HL-60 (cell line): Measurements from ENCODE around the gene TRIM67.

ENCODE experiments used
- DNase-seq, 2 experiments: peaks; one replicate each; pipeline ENCODE4 v3.0.0-alpha.2; 2010 to 2020; ENCODE audit warnings: low read depth in 1 of 2, low spot score in 1 of 2
- H3K27ac ChIP-seq: fragments of 250-450 bp; sonication (Bioruptor Pico); replicated peaks from 2 replicates; pipeline ENCODE4 v1.5.1; 2020; ENCODE audit warnings: mild to moderate bottlenecking, moderate library complexity
- H3K27me3 ChIP-seq: fragments of 250-450 bp; sonication (Bioruptor Pico); 2 replicates; pipeline ENCODE4 v1.5.1; 2021; ENCODE audit warnings: mild to moderate bottlenecking, moderate library complexity; ENCODE audit not compliant: insufficient read depth, poor library complexity, severe bottlenecking
- H3K4me3 ChIP-seq: replicated peaks from 2 replicates; pipeline ENCODE4 v1.5.1; 2011; ENCODE audit warnings: mild to moderate bottlenecking, control low read depth, low read length; ENCODE audit not compliant: insufficient read depth
- CTCF ChIP-seq: IDR thresholded peaks from one replicate; pipeline ENCODE4 v1.5.1; 2011; ENCODE audit warnings: low read length, control low read depth, inconsistent platforms; ENCODE audit not compliant: insufficient read depth
- GABPA ChIP-seq: IDR thresholded peaks from 2 replicates; pipeline ENCODE4 v1.6.1; 2012; ENCODE audit warnings: low read depth
- POLR2AphosphoS5 ChIP-seq: IDR thresholded peaks from 2 replicates; pipeline ENCODE4 v1.6.1; 2012; ENCODE audit warnings: low read depth
- REST ChIP-seq: IDR thresholded peaks from 2 replicates; pipeline ENCODE4 v1.6.1; 2012; ENCODE audit warnings: low read depth; ENCODE audit not compliant: insufficient replicate concordance
- SPI1 ChIP-seq: IDR thresholded peaks from 2 replicates; pipeline ENCODE4 v1.6.1; 2012; ENCODE audit warnings: low read depth, mild to moderate bottlenecking, borderline replicate concordance

Gene TRIM67

GRCh38 chr1:231187571-231187970, 25.7 kb downstream of the TRIM67 start:
- no peak for TF ChIP-seq CTCF
- TF ChIP-seq REST: no peak
- no peak for TF ChIP-seq GABPA
- no peak for TF ChIP-seq POLR2AphosphoS5
- no peak for TF ChIP-seq SPI1
- DNase-seq: no peak
- Histone ChIP-seq H3K27ac (no peak overlapping the region), H3K4me3 (no peak overlapping the region), H3K27me3 (peaks cover 8% of the 10 kb centered on the region)

GRCh38 chr1:231188072-231188471, 26.2 kb downstream of the TRIM67 start:
- no peak for DNase-seq
- Histone ChIP-seq H3K27me3 (peaks cover 8% of the 10 kb centered on the region), H3K4me3 (no peak overlapping the region), H3K27ac (no peak overlapping the region)
- no peak for TF ChIP-seq GABPA
- TF ChIP-seq REST: no peak
- no peak for TF ChIP-seq CTCF
- TF ChIP-seq POLR2AphosphoS5: no peak
- TF ChIP-seq SPI1: no peak

- Histone ChIP-seq H3K4me3 (no peak overlapping the region), H3K27ac (no peak overlapping the region), H3K27me3 (peaks cover 7% of the 10 kb centered on the region)
- TF ChIP-seq GABPA (no peak), REST (no peak), SPI1 (no peak), POLR2AphosphoS5 (no peak)
- no peak for DNase-seq
Observed at GRCh38 chr1:231188768-231189167, 26.9 kb downstream of the TRIM67 start.

- no peak for DNase-seq
- no peak overlapping the region for H3K4me3 ChIP-seq
- TF ChIP-seq REST: no peak
- no peak for TF ChIP-seq SPI1
- TF ChIP-seq CTCF: no peak
- no peak for TF ChIP-seq POLR2AphosphoS5
- TF ChIP-seq GABPA: no peak
- H3K27ac ChIP-seq: no peak overlapping the region
- peaks cover 3% of the 10 kb centered on the region for H3K27me3 ChIP-seq
Observed at GRCh38 chr1:231189683-231190270, 27.9 kb downstream of the TRIM67 start.
